Measurements from ENCODE around the gene ALLC.

Gene ALLC

GRCh38 chr2:3725458-3726250 is 67.7 kb downstream of the ALLC start:
- TF ChIP-seq POLR2A (IDR thresholded peaks at IDR 0.05; ENCODE audit: low read depth, low read length) = no peak
- TF ChIP-seq TAF1 (IDR thresholded peaks at IDR 0.05; ENCODE audit: borderline replicate concordance, low read depth, low read length) = no peak
- no peak for TF ChIP-seq POLR2AphosphoS5 (IDR thresholded peaks at IDR 0.05; ENCODE audit: low read depth, low read length)
- DNase-seq (ENCODE audit: insufficient read length) = no peak
- FAIRE-seq = no peak

GRCh38 chr2:3726511-3726910 is 68.5 kb downstream of the ALLC start:
- FAIRE-seq (no peak), DNase-seq (ENCODE audit: insufficient read length) (no peak)
- no peak for TF ChIP-seq POLR2A (IDR thresholded peaks at IDR 0.05; ENCODE audit: low read depth, low read length)
- no peak for TF ChIP-seq TAF1 (IDR thresholded peaks at IDR 0.05; ENCODE audit: borderline replicate concordance, low read depth, low read length)
- no peak for TF ChIP-seq POLR2AphosphoS5 (IDR thresholded peaks at IDR 0.05; ENCODE audit: low read depth, low read length)

- FAIRE-seq (no peak), DNase-seq (ENCODE audit: insufficient read length) (no peak)
- TF ChIP-seq POLR2AphosphoS5 (IDR thresholded peaks at IDR 0.05; ENCODE audit: low read depth, low read length) (no peak), POLR2A (IDR thresholded peaks at IDR 0.05; ENCODE audit: low read depth, low read length) (no peak), TAF1 (IDR thresholded peaks at IDR 0.05; ENCODE audit: borderline replicate concordance, low read depth, low read length) (no peak)
These were observed 69.5 kb downstream of the ALLC start for GRCh38 chr2:3727397-3728045.

- no peak for DNase-seq (ENCODE audit: insufficient read length)
- TF ChIP-seq POLR2AphosphoS5 (IDR thresholded peaks at IDR 0.05; ENCODE audit: low read depth, low read length) (no peak), TAF1 (IDR thresholded peaks at IDR 0.05; ENCODE audit: borderline replicate concordance, low read depth, low read length) (no peak), POLR2A (IDR thresholded peaks at IDR 0.05; ENCODE audit: low read depth, low read length) (no peak)
- FAIRE-seq = no peak
These were observed 70.4 kb downstream of the ALLC start for GRCh38 chr2:3728104-3729054.

GRCh38 chr2:3729055-3729448 is 71.1 kb downstream of the ALLC start:
- TF ChIP-seq TAF1 (IDR thresholded peaks at IDR 0.05; ENCODE audit: borderline replicate concordance, low read depth, low read length) (no peak), POLR2AphosphoS5 (IDR thresholded peaks at IDR 0.05; ENCODE audit: low read depth, low read length) (no peak), POLR2A (IDR thresholded peaks at IDR 0.05; ENCODE audit: low read depth, low read length) (no peak)
- no peak for DNase-seq (ENCODE audit: insufficient read length)
- FAIRE-seq = no peak

GRCh38 chr2:3729786-3730185 is 71.8 kb downstream of the ALLC start:
- DNase-seq (ENCODE audit: insufficient read length) (no peak), FAIRE-seq (no peak)
- no peak for TF ChIP-seq POLR2A (IDR thresholded peaks at IDR 0.05; ENCODE audit: low read depth, low read length)
- TF ChIP-seq TAF1 (IDR thresholded peaks at IDR 0.05; ENCODE audit: borderline replicate concordance, low read depth, low read length) = no peak
- TF ChIP-seq POLR2AphosphoS5 (IDR thresholded peaks at IDR 0.05; ENCODE audit: low read depth, low read length) = no peak

GRCh38 chr2:3730646-3731045 is 72.6 kb downstream of the ALLC start:
- DNase-seq (ENCODE audit: insufficient read length) = no peak
- TF ChIP-seq POLR2AphosphoS5 (IDR thresholded peaks at IDR 0.05; ENCODE audit: low read depth, low read length) (no peak), TAF1 (IDR thresholded peaks at IDR 0.05; ENCODE audit: borderline replicate concordance, low read depth, low read length) (no peak), POLR2A (IDR thresholded peaks at IDR 0.05; ENCODE audit: low read depth, low read length) (no peak)
- FAIRE-seq = no peak

GRCh38 chr2:3731829-3732228 is 73.8 kb downstream of the ALLC start:
- TF ChIP-seq TAF1 (IDR thresholded peaks at IDR 0.05; ENCODE audit: borderline replicate concordance, low read depth, low read length) (no peak), POLR2A (IDR thresholded peaks at IDR 0.05; ENCODE audit: low read depth, low read length) (no peak), POLR2AphosphoS5 (IDR thresholded peaks at IDR 0.05; ENCODE audit: low read depth, low read length) (no peak)
- no peak for DNase-seq (ENCODE audit: insufficient read length)
- no peak for FAIRE-seq

- DNase-seq (ENCODE audit: insufficient read length) (no peak), FAIRE-seq (no peak)
- TF ChIP-seq TAF1 (IDR thresholded peaks at IDR 0.05; ENCODE audit: borderline replicate concordance, low read depth, low read length) (no peak), POLR2A (IDR thresholded peaks at IDR 0.05; ENCODE audit: low read depth, low read length) (no peak), POLR2AphosphoS5 (IDR thresholded peaks at IDR 0.05; ENCODE audit: low read depth, low read length) (no peak)
These were observed 78.1 kb downstream of the ALLC start for GRCh38 chr2:3736112-3736511.

GRCh38 chr2:3737128-3737527 is 79.1 kb downstream of the ALLC start:
- FAIRE-seq (no peak), DNase-seq (ENCODE audit: insufficient read length) (no peak)
- TF ChIP-seq POLR2AphosphoS5 (IDR thresholded peaks at IDR 0.05; ENCODE audit: low read depth, low read length) = no peak
- TF ChIP-seq POLR2A (IDR thresholded peaks at IDR 0.05; ENCODE audit: low read depth, low read length) = no peak
- TF ChIP-seq TAF1 (IDR thresholded peaks at IDR 0.05; ENCODE audit: borderline replicate concordance, low read depth, low read length) = no peak

- FAIRE-seq (no peak), DNase-seq (ENCODE audit: insufficient read length) (no peak)
- TF ChIP-seq TAF1 (IDR thresholded peaks at IDR 0.05; ENCODE audit: borderline replicate concordance, low read depth, low read length) (no peak), POLR2A (IDR thresholded peaks at IDR 0.05; ENCODE audit: low read depth, low read length) (no peak), POLR2AphosphoS5 (IDR thresholded peaks at IDR 0.05; ENCODE audit: low read depth, low read length) (no peak)
These were observed 80.5 kb downstream of the ALLC start for GRCh38 chr2:3738454-3738853.
